CD14-positive monocyte (primary cell): Measurements from ENCODE around the gene GRHL1. TPM values are rescaled to one million over a fixed set of nuclear protein-coding genes. Genes with fewer than 3 reads are reported as not detected.

Experiments used
- DNase-seq, 3 donors: peaks; one replicate each; pipeline ENCODE4 v3.0.0-alpha.2; 2011 to 2022
- H2AFZ ChIP-seq: 2 replicates; pipeline ENCODE4 v1.6.0; 2012; ENCODE audit warnings: mild to moderate bottlenecking, low read depth, low read length, inconsistent platforms; ENCODE audit not compliant: insufficient read depth, poor library complexity, severe bottlenecking
- H3K27ac ChIP-seq, 2 donors: 1 replicate in 1 of 2; 2 replicates in 1 of 2; pipeline ENCODE4 v1.5.1; 2012 to 2013; ENCODE audit warnings: low read length in 2 of 2, control low read depth in 1 of 2, inconsistent platforms in 1 of 2, low read depth in 1 of 2, mild to moderate bottlenecking in 1 of 2
- H3K27me3 ChIP-seq, 2 donors: one replicate each; pipeline versions ENCODE4 v1.6.0 to v1.6.1; 2011 to 2013; ENCODE audit warnings: low read length in 2 of 2; ENCODE audit not compliant: control insufficient read depth in 2 of 2, insufficient read depth in 2 of 2
- H3K36me3 ChIP-seq, 2 donors: replicated peaks in 1 of 2; 1 replicate in 1 of 2; 2 replicates in 1 of 2; pipeline versions ENCODE4 v1.5.1 to v1.6.1; 2012 to 2013; ENCODE audit warnings: low read length in 2 of 2, control low read depth in 1 of 2, inconsistent platforms in 1 of 2, mild to moderate bottlenecking in 1 of 2; ENCODE audit not compliant: insufficient read depth in 2 of 2, control insufficient read depth in 1 of 2
- H3K4me1 ChIP-seq, 2 donors: 1 replicate in 1 of 2; 2 replicates in 1 of 2; pipeline versions ENCODE4 v1.5.1 to v1.6.1; 2012 to 2013; ENCODE audit warnings: low read length in 2 of 2, control low read depth in 1 of 2, inconsistent platforms in 1 of 2, mild to moderate bottlenecking in 1 of 2, moderate library complexity in 1 of 2; ENCODE audit not compliant: insufficient read depth in 2 of 2, control insufficient read depth in 1 of 2
- H3K4me2 ChIP-seq: replicated peaks from 2 replicates; pipeline ENCODE3; 2012; ENCODE audit warnings: low read length, moderate library complexity, mild to moderate bottlenecking; ENCODE audit not compliant: poor library complexity, severe bottlenecking; ENCODE audit errors: extremely low read depth
- H3K4me3 ChIP-seq, 3 experiments: fragments of 200-600 bp in 1 of 3; sonication (generic) in 1 of 3; replicated peaks in 1 of 3; 1 replicate in 2 of 3; 2 replicates in 1 of 3; pipeline ENCODE4 v1.5.1; 2011 to 2013; ENCODE audit warnings: low read length in 3 of 3, mild to moderate bottlenecking in 3 of 3, control low read depth in 2 of 3, low read depth in 2 of 3, inconsistent platforms in 1 of 3, moderate library complexity in 1 of 3
- H3K79me2 ChIP-seq: 2 replicates; pipeline ENCODE4 v1.6.0; 2012; ENCODE audit warnings: mild to moderate bottlenecking, control low read depth, inconsistent platforms, low read length, moderate library complexity; ENCODE audit not compliant: insufficient read depth
- H3K9ac ChIP-seq: 2 replicates; pipeline ENCODE4 v1.6.0; 2017; ENCODE audit warnings: low read length, mild to moderate bottlenecking; ENCODE audit not compliant: insufficient read depth, poor library complexity, severe bottlenecking
- H3K9me3 ChIP-seq, 2 donors: replicated peaks in 1 of 2; 1 replicate in 1 of 2; 2 replicates in 1 of 2; pipeline versions ENCODE4 v1.5.1 to v1.6.1; 2012 to 2013; ENCODE audit warnings: low read length in 2 of 2, control low read depth in 1 of 2; ENCODE audit not compliant: control insufficient read depth in 1 of 2, insufficient read depth in 1 of 2
- H4K20me1 ChIP-seq: 2 replicates; pipeline ENCODE4 v1.6.0; 2012; ENCODE audit warnings: mild to moderate bottlenecking, low read length, control low read depth, moderate library complexity; ENCODE audit not compliant: insufficient read depth
- H3K27ac Mint-ChIP-seq, 7 donors: one replicate each; pipeline ENCODE4 v1.8.0; 2020; ENCODE audit warnings: mild to moderate bottlenecking in 7 of 7, mixed read lengths in 7 of 7, moderate library complexity in 6 of 7, inconsistent platforms in 2 of 7
- H3K27me3 Mint-ChIP-seq, 3 donors: one replicate each; pipeline ENCODE4 v1.8.0; 2021 to 2022; ENCODE audit warnings: low read depth in 3 of 3, mild to moderate bottlenecking in 3 of 3, mixed read lengths in 3 of 3, moderate library complexity in 3 of 3, inconsistent platforms in 1 of 3
- H3K36me3 Mint-ChIP-seq, 2 donors: one replicate each; pipeline ENCODE4 v1.8.0; 2020; ENCODE audit warnings: mixed read lengths in 2 of 2, inconsistent platforms in 1 of 2, mild to moderate bottlenecking in 1 of 2
- H3K4me1 Mint-ChIP-seq: one replicate; pipeline ENCODE4 v1.8.0; 2020; ENCODE audit warnings: mild to moderate bottlenecking, mixed read lengths
- H3K4me3 Mint-ChIP-seq, 2 donors: one replicate each; pipeline ENCODE4 v1.8.0; 2020; ENCODE audit warnings: mild to moderate bottlenecking in 2 of 2, mixed read lengths in 2 of 2, moderate library complexity in 1 of 2
- H3K9me3 Mint-ChIP-seq, 7 donors: one replicate each; pipeline ENCODE4 v1.8.0; 2020 to 2022; ENCODE audit warnings: mixed read lengths in 7 of 7, mild to moderate bottlenecking in 6 of 7, moderate library complexity in 6 of 7, inconsistent platforms in 2 of 7
- CTCF ChIP-seq: fragments of 200-600 bp; IDR thresholded peaks from one replicate; pipeline ENCODE4 v1.8.0; 2022; ENCODE audit warnings: antibody characterized with exemption, mild to moderate bottlenecking
- WGBS: methylation state at CpG from one replicate; pipeline ENCODE4 v1.1.5; 2013; ENCODE audit warnings: missing lambda C conversion rate; ENCODE audit not compliant: insufficient coverage; 5-methylcytosine and 5-hydroxymethylcytosine counted together
- intact Hi-C, 2 donors: fragments of 100-400 bp; cut with micrococcal nuclease; formaldehyde crosslinking; loops; one replicate each; pipeline versions ENCODE4 v1.15.0 to v1.15.1; 2023
- polyA plus RNA-seq, 3 donors: library from polyadenylated mRNA; depleted of rRNA in 1 of 3; unstranded in 2 of 3; stranded (reverse) in 1 of 3; fragments of 300-500 nt in 2 of 3; fragments of >200 nt in 1 of 3; fragmentation: Illumina TruSeq in 2 of 3; gene quantifications; 1 replicate in 2 of 3; 2 replicates in 1 of 3; pipeline ENCODE4 v1.2.3, GENCODE V29; 2012 to 2021

Gene GRHL1
- polyA plus RNA-seq, 3 donors = 0.08 TPM; not detected in 2

GRCh38 chr2:9972621-9973479 lies 21.4 kb downstream of the GRHL1 start:
- intact Hi-C loops = no loop called here
- no peaks in the 10 kb centered on the region for H3K36me3 ChIP-seq
- 98% methylated on average over 5 of the region's 13 CpGs for WGBS
- Mint-ChIP-seq H3K27me3 (peaks cover 4 to 10% (median 6%) of the 10 kb centered on the region in 3 donors), H3K4me3 (no peak overlapping the region), H3K4me1 (peaks cover 3% of the 10 kb centered on the region), H3K27ac (no peak overlapping the region), H3K9me3 (peaks cover 0 to 2% (median 0%) of the 10 kb centered on the region in 7 donors), H3K36me3 (no peaks in the 10 kb centered on the region)
- no peak for TF ChIP-seq CTCF
- no peaks in the 10 kb centered on the region for H4K20me1 ChIP-seq
- no peaks in the 10 kb centered on the region for H3K9me3 ChIP-seq
- no peak for DNase-seq
- no peaks in the 10 kb centered on the region for H3K79me2 ChIP-seq
- no peaks in the 10 kb centered on the region for H3K4me1 ChIP-seq
- H3K27ac ChIP-seq = no peak overlapping the region
- no peak overlapping the region for H2AFZ ChIP-seq
- H3K9ac ChIP-seq = no peak overlapping the region
- H3K4me2 ChIP-seq = no peak overlapping the region
- no peaks in the 10 kb centered on the region for H3K27me3 ChIP-seq
- H3K4me3 ChIP-seq = no peak overlapping the region

- no peak overlapping the region for H3K4me2 ChIP-seq
- TF ChIP-seq CTCF = no peak
- no peak overlapping the region for H2AFZ ChIP-seq
- Mint-ChIP-seq H3K4me1 (peaks cover 3% of the 10 kb centered on the region), H3K4me3 (no peak overlapping the region), H3K27ac (no peak overlapping the region), H3K36me3 (no peaks in the 10 kb centered on the region), H3K9me3 (peaks cover 0 to 2% (median 0%) of the 10 kb centered on the region in 7 donors), H3K27me3 (peaks cover 4 to 12% (median 6%) of the 10 kb centered on the region in 3 donors)
- no peak overlapping the region for H3K9ac ChIP-seq
- H3K4me1 ChIP-seq = no peaks in the 10 kb centered on the region
- no peaks in the 10 kb centered on the region for H3K36me3 ChIP-seq
- H3K27me3 ChIP-seq = no peaks in the 10 kb centered on the region
- H3K79me2 ChIP-seq = no peaks in the 10 kb centered on the region
- no peak for DNase-seq
- 94% methylated on average over 2 of the region's 6 CpGs for WGBS
- H3K9me3 ChIP-seq = no peaks in the 10 kb centered on the region
- intact Hi-C loops = no loop called here
- H4K20me1 ChIP-seq = no peaks in the 10 kb centered on the region
- no peak overlapping the region for H3K27ac ChIP-seq
- no peak overlapping the region for H3K4me3 ChIP-seq
Measured at GRCh38 chr2:9973690-9974089, 22.2 kb downstream of the GRHL1 start.
